HG03045 (cell line): Measurements from ENCODE around the gene MSI2.

Experiments
- ATAC-seq: cut with Tn5 transposase; IDR thresholded peaks from one replicate; pipeline ENCODE4 v1.9.1; 2021; ENCODE audit warnings: mild to moderate bottlenecking, moderate library complexity; ENCODE audit not compliant: unreplicated experiment

The MSI2 gene

GRCh38 chr17:57338257-57338914, 82.1 kb downstream of the MSI2 start:
- peak; percentile 62 for ATAC-seq

- ATAC-seq, result no peak
Measured at GRCh38 chr17:57340160-57340981, 84.0 kb downstream of the MSI2 start.

- no peak for ATAC-seq
Measured at GRCh38 chr17:57341611-57342540, 85.6 kb downstream of the MSI2 start.

- no peak for ATAC-seq
Measured at GRCh38 chr17:57342963-57343589, 86.8 kb downstream of the MSI2 start.

- ATAC-seq, result no peak
Measured at GRCh38 chr17:57343717-57344116, 87.4 kb downstream of the MSI2 start.

GRCh38 chr17:57344261-57344660, 87.9 kb downstream of the MSI2 start:
- no peak for ATAC-seq

GRCh38 chr17:57349541-57350247, 93.4 kb downstream of the MSI2 start:
- no peak for ATAC-seq

GRCh38 chr17:57350266-57350665, 93.9 kb downstream of the MSI2 start:
- no peak for ATAC-seq

GRCh38 chr17:57352665-57353175, 96.4 kb downstream of the MSI2 start:
- no peak for ATAC-seq

GRCh38 chr17:57354673-57355072, 98.3 kb downstream of the MSI2 start:
- no peak for ATAC-seq

GRCh38 chr17:57355090-57355859, 99.0 kb downstream of the MSI2 start:
- no peak for ATAC-seq

GRCh38 chr17:57356153-57356718, 99.9 kb downstream of the MSI2 start:
- ATAC-seq, result no peak

GRCh38 chr17:57356719-57357391, 100.5 kb downstream of the MSI2 start:
- ATAC-seq, result peak; percentile 47

GRCh38 chr17:57357392-57357784, 101.1 kb downstream of the MSI2 start:
- peak; percentile 42 for ATAC-seq

GRCh38 chr17:57357830-57358430, 101.6 kb downstream of the MSI2 start:
- ATAC-seq, result peak; percentile 59

GRCh38 chr17:57360266-57360665, 103.9 kb downstream of the MSI2 start:
- no peak for ATAC-seq

- ATAC-seq, result no peak
Measured at GRCh38 chr17:57362797-57363556, 106.7 kb downstream of the MSI2 start.
